ENCODE data around the gene FSTL3.

DNA sequence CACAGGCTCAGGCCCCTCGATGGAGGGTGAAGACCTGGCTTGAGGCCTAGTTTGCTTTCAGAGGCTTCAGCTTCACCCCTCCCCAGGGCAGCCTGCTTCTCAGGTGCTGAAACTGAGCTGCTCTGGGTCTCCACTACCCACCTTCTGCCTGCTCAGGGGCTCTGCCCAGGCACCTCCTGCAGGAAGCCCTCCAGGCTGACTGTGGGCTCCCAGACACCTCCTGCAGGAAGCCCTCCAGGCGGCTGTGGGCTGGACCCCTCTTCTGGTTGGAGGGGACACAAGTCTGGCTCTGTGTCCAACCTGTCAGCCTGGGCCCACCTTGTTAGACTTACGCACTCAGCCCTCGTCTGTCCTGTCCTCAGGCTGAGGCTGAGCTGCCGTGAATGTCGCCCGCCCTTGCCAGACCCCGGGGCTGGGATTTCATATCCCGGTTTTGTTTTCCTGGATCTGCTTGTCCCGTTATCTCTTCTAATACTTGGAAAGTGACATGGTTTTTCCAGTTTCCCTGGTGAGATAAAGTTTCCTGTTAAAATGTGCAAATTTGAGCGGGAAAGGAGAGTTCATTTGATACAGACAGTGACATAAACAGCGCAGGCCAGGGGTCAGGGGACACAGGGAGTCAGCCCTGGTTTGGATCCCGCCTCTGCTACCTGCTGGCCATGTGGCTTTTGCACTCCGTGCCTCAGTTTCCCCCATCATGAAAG is 53.9 kb downstream of the FSTL3 start:
- no peak for TF ChIP-seq CTCF (IDR thresholded peaks at IDR 0.05; ENCODE audit: low read length)
- no peak for TF ChIP-seq EZH2 (optimal IDR thresholded peaks at IDR 0.05; ENCODE audit: low read depth, low read length)

All from MM.1S (cell line).